NCI-H2107 treated with DMSO at 0.1 percent for 48 hours (cell line): ENCODE measurements around the gene ASAP2.
"Not testable (repeated sequence)": the region's sequence is repeated elsewhere in the genome, so short reads cannot be mapped to it uniquely, and the experiment has no call there.

Experiments used
- DNase-seq: peaks from one replicate; lab custom pipeline; 2025; ENCODE audit not compliant: unreplicated experiment; lab: John Stamatoyannopoulos, UW

Gene ASAP2

GRCh38 chr2:9250091-9250490 is 43.5 kb downstream of the ASAP2 start:
- DNase-seq: no peak

- DNase-seq: no peak
Observed at GRCh38 chr2:9250498-9251153, 44.0 kb downstream of the ASAP2 start.

- DNase-seq: no peak
Observed at GRCh38 chr2:9251154-9252001, 44.8 kb downstream of the ASAP2 start.

- no peak for DNase-seq
Observed at GRCh38 chr2:9252002-9252357, 45.4 kb downstream of the ASAP2 start.

GRCh38 chr2:9255416-9255815 is 48.8 kb downstream of the ASAP2 start:
- no peak for DNase-seq

GRCh38 chr2:9256147-9256546 is 49.5 kb downstream of the ASAP2 start:
- DNase-seq: no peak

- no peak for DNase-seq
Observed at GRCh38 chr2:9256570-9257043, 50.0 kb downstream of the ASAP2 start.

GRCh38 chr2:9258501-9258900 is 51.9 kb downstream of the ASAP2 start:
- DNase-seq: no peak

- no peak for DNase-seq
Observed at GRCh38 chr2:9258953-9259399, 52.4 kb downstream of the ASAP2 start.

GRCh38 chr2:9260464-9260918 is 53.9 kb downstream of the ASAP2 start:
- DNase-seq: no peak

GRCh38 chr2:9261231-9261883 is 54.7 kb downstream of the ASAP2 start:
- no peak for DNase-seq

GRCh38 chr2:9262671-9263171 is 56.1 kb downstream of the ASAP2 start:
- no peak for DNase-seq

- DNase-seq: no peak
Observed at GRCh38 chr2:9263428-9263827, 56.8 kb downstream of the ASAP2 start.

- no peak for DNase-seq
Observed at GRCh38 chr2:9264301-9264700, 57.7 kb downstream of the ASAP2 start.

GRCh38 chr2:9266711-9267110 is 60.1 kb downstream of the ASAP2 start:
- DNase-seq: no peak

- not testable (repeated sequence) for DNase-seq
Observed at GRCh38 chr2:9267286-9267685, 60.7 kb downstream of the ASAP2 start.

- no peak for DNase-seq
Observed at GRCh38 chr2:9268301-9269080, 61.9 kb downstream of the ASAP2 start.

- DNase-seq: no peak
Observed at GRCh38 chr2:9269295-9269694, 62.7 kb downstream of the ASAP2 start.

- no peak for DNase-seq
Observed at GRCh38 chr2:9269695-9270360, 63.2 kb downstream of the ASAP2 start.

- DNase-seq: no peak
Observed at GRCh38 chr2:9271091-9271490, 64.5 kb downstream of the ASAP2 start.
